K562 treated with DMSO at 1 percent for 24 hours (cell line): ENCODE measurements around the gene SOWAHD. TPM values are rescaled to one million over a fixed set of nuclear protein-coding genes. Genes with fewer than 3 reads are reported as not detected.

ENCODE experiments used
- total RNA-seq: library from RNA; unstranded; fragments of 300-600 nt; gene quantifications from 2 replicates; pipeline ENCODE4 v1.2.3, GENCODE V29; 2022; ENCODE audit warnings: low read depth; ENCODE audit not compliant: insufficient read depth

SOWAHD gene
- 0.59 and 0.89 TPM in 2 replicates for total RNA-seq

GRCh38 chrX:119757979-119758730, at the start of gene SOWAHD:
Gene SOWAHD, plus strand, starts transcription at chrX:119758588. Its CDS starts 80 bp downstream, at chrX:119758668.

GRCh38 chrX:119791437-119792231, 33.2 kb downstream of the SOWAHD start, which contains the start of gene RPL39:
Gene RPL39, minus strand, starts transcription at chrX:119791630. Its CDS starts 54 bp downstream, at chrX:119791576.

Other genes with a start within 250 kb of the SOWAHD start
- gene STEEP1, start 193.2 kb upstream of the SOWAHD start, total RNA-seq: 30.2 and 33.8 TPM in 2 replicates
- gene UBE2A, start 184.0 kb upstream of the SOWAHD start, total RNA-seq: 61.8 and 64.0 TPM in 2 replicates
- 11.1 and 12.5 TPM in 2 replicates for gene NKRF, start 152.2 kb upstream of the SOWAHD start, total RNA-seq
- 66.1 and 67.7 TPM in 2 replicates for gene SEPTIN6, start 65.4 kb upstream of the SOWAHD start, total RNA-seq
- 3,545 and 3,652 TPM in 2 replicates for gene RPL39, start 33.0 kb downstream of the SOWAHD start, total RNA-seq
- gene UPF3B, start 94.4 kb downstream of the SOWAHD start, total RNA-seq: 28.2 and 32.4 TPM in 2 replicates
- gene RNF113A, start 113.1 kb downstream of the SOWAHD start, total RNA-seq: 56.5 and 57.4 TPM in 2 replicates
- 87.3 and 91.6 TPM in 2 replicates for gene NDUFA1, start 113.2 kb downstream of the SOWAHD start, total RNA-seq
- gene AKAP14, start 137.3 kb downstream of the SOWAHD start, total RNA-seq: not detected in 2 replicates
- 12.5 and 12.9 TPM in 2 replicates for gene NKAP, start 185.2 kb downstream of the SOWAHD start, total RNA-seq